D721Med (cell line): ENCODE data around the gene CCNF.

Source experiments
- DNase-seq: peaks from one replicate; pipeline ENCODE4 v3.0.0; 2011; ENCODE audit warnings: low spot score; ENCODE audit not compliant: insufficient read length
- FAIRE-seq: peaks from 2 replicates; lab custom pipeline; 2011; peaks lifted over from hg19 to GRCh38; lab: Jason Lieb, UNC
- CTCF ChIP-seq: IDR thresholded peaks from 2 replicates; pipeline ENCODE4 v1.5.1; 2012; ENCODE audit warnings: mild to moderate bottlenecking, control low read depth; ENCODE audit not compliant: insufficient read depth; ENCODE audit errors: missing control alignments

Gene CCNF

GRCh38 chr16:2482708-2483534, 53.7 kb downstream of the CCNF start:
- DNase-seq: no peak
- no peak for FAIRE-seq
- TF ChIP-seq CTCF: no peak

GRCh38 chr16:2483939-2484897, 55.0 kb downstream of the CCNF start:
- TF ChIP-seq CTCF: no peak
- no peak for FAIRE-seq
- DNase-seq: no peak

- no peak for FAIRE-seq
- TF ChIP-seq CTCF: no peak
- DNase-seq: no peak
Measured at GRCh38 chr16:2484898-2485508, 55.8 kb downstream of the CCNF start.

GRCh38 chr16:2485811-2486507, 56.7 kb downstream of the CCNF start:
- TF ChIP-seq CTCF: no peak
- FAIRE-seq (no peak), DNase-seq (no peak)

- no peak for TF ChIP-seq CTCF
- DNase-seq (no peak), FAIRE-seq (no peak)
Measured at GRCh38 chr16:2486645-2487516, 57.6 kb downstream of the CCNF start.

- DNase-seq (no peak), FAIRE-seq (no peak)
- no peak for TF ChIP-seq CTCF
Measured at GRCh38 chr16:2487517-2487842, 58.2 kb downstream of the CCNF start.
